RWPE1 (cell line): ENCODE results near the gene PUDP.

Source experiments
- CTCF ChIA-PET: fragments of 350-600 bp; sonication (Branson Sonifier 250); formaldehyde crosslinking; extraction: SDS; loops from one replicate; lab custom pipeline; 2021; lab: Yijun Ruan, JAX
- POLR2A ChIA-PET: fragments of 400-600 bp; formaldehyde crosslinking; extraction: SDS; loops from one replicate; lab custom pipeline; 2020; ENCODE audit warnings: antibody characterized with exemption; ENCODE audit not compliant: low non-redundant PET; lab: Yijun Ruan, JAX
- DNase-seq: peaks from one replicate; pipeline ENCODE4 v3.0.0; 2012; ENCODE audit warnings: low spot score
- H3K27ac ChIP-seq: fragments of 450-650 bp; 2 replicates; pipeline ENCODE4 v1.5.1; 2017
- TF ChIP-seq, protein P1 (sequence below): fragments of 450-650 bp; conservative IDR thresholded peaks from 2 replicates; pipeline ENCODE4 v1.5.1; 2017; ENCODE audit warnings: low read depth, mild to moderate bottlenecking

The PUDP gene

DNA sequence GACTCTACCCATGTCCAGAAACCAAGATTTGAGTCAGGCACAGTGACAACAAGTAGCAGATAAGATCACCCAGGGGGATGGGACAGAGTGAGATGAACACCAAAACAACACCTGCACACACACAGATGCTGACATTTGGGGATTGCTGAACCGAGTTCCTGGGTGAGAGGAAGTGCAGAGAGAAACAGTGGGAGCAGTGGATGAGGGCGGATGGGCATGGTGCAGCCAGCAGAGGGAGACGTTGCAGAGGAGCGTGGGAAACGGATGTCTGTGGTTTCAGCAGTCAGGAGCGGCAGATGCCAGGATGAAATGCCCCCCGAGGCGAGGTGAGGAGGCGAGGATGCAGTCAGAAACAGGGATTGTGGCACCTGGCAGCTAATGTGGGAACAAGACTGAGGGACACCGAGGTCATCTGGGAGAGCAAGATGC is 79.0 kb downstream of the PUDP start:
- TF ChIP-seq, protein P1, sequence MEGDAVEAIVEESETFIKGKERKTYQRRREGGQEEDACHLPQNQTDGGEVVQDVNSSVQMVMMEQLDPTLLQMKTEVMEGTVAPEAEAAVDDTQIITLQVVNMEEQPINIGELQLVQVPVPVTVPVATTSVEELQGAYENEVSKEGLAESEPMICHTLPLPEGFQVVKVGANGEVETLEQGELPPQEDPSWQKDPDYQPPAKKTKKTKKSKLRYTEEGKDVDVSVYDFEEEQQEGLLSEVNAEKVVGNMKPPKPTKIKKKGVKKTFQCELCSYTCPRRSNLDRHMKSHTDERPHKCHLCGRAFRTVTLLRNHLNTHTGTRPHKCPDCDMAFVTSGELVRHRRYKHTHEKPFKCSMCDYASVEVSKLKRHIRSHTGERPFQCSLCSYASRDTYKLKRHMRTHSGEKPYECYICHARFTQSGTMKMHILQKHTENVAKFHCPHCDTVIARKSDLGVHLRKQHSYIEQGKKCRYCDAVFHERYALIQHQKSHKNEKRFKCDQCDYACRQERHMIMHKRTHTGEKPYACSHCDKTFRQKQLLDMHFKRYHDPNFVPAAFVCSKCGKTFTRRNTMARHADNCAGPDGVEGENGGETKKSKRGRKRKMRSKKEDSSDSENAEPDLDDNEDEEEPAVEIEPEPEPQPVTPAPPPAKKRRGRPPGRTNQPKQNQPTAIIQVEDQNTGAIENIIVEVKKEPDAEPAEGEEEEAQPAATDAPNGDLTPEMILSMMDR, result no peak
- ChIA-PET CTCF (no interaction called here), POLR2A (no interaction called here)
- H3K27ac ChIP-seq, result no peak overlapping the region
- no peak for DNase-seq

DNA sequence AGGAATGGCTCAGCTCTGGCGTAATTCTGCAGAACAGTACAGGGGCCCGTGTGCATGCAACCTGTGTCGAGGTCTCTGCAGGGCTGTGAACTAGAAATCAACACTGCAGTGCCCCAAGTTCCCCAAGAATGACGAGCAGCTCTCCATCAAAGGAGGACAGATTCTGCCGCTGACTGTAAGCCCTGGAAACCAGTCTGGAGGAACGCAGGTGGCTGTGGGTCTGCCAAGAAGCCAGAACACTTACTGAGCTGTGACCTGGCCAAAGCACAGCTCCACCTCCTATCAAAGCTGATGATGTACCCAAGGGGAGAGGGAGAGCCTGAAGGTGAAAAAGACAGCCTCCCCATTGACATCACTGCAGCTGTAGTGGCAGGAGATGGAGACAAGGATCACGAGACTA is 80.7 kb downstream of the PUDP start:
- H3K27ac ChIP-seq, result no peak overlapping the region
- DNase-seq, result no peak
- ChIA-PET CTCF (no interaction called here), POLR2A (no interaction called here)
- TF ChIP-seq, protein P1, result no peak

DNA sequence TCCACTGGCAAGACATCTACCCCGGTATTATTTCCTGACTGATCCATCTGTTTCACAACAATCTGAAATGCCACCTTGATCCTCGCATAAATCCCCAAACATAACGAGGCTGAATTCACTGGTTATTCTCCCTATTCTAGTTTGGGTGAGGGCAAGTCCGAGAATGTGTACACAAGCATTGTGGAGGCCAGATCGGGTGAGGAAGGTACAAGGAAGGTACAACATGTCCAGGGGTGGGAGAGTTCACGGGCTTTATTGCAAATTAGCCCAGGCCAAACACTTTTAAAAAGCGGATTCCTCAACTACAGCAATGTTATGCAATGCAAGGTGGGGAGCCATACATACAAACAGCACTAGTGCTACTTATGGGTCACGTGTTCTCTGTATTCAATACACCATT is 82.5 kb downstream of the PUDP start:
- no peak overlapping the region for H3K27ac ChIP-seq
- DNase-seq, result no peak
- ChIA-PET POLR2A (no interaction called here), CTCF (no interaction called here)
- TF ChIP-seq, protein P1, result no peak

DNA sequence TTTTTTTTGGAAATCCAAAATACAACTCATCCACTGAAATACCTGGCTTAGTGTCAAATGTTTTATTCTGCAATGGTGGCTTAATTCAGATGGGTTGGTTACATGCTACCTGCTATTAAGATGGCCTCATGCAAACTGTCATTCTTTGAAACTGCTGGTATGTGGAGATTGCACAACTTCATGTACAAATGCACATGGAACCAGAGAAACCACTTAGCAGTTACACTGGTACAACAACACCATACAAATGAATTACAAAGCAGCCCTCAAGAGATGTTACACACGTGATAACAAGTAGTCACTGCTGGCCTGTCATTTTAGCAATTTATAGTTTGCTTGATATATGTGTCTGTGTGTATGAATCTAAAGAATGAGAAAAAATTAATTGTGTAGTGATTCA is 85.0 kb downstream of the PUDP start:
- DNase-seq, result no peak
- no peak overlapping the region for H3K27ac ChIP-seq
- ChIA-PET POLR2A (no interaction called here), CTCF (interaction anchor here (0.6 kb wide), 1 partner anchor 99 kb away, joined by 5 read pairs; no protein-coding TSS in a partner anchor)
- TF ChIP-seq, protein P1, result no peak

DNA sequence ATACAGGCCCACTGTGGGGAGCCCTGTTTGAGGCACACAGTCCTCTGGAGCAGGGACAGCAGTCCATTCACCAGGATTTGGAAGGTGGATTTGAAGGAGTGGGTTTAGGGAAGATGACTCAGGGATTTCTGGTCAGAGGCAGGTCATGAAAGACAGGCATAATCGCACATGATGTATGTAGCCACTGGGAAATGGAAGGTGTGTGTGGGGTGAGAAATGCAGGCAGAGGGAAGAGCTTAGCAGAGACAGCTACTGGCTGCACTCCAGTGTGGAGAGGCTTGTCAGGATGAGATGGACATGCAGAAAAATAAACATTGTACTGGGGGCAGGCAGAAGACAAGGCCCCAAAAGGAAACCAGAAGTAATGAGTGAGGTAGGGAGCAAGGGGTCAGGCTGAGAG is 85.7 kb downstream of the PUDP start:
- H3K27ac ChIP-seq, result no peak overlapping the region
- no peak for DNase-seq
- TF ChIP-seq, protein P1, result no peak
- POLR2A ChIA-PET, result no interaction called here
- CTCF ChIA-PET, result no interaction called here

DNA sequence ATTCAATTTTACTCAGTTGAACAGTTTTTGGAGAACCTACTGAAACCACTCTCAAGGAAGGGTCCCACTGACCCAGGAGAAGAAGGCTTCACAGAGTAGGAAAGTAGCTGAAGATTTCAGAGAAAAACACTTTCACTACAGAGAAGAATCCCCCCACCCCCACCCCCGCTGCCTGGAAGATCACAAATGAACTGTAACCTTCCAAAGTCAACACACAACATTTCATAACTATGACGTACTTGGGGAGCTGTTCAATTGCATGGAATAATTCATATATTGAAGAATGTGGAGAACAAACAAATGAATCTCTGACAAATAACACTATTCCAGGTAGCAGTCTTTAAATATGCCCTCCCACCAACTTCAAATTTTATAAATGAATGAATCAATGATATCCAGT is 86.5 kb downstream of the PUDP start:
- no peak overlapping the region for H3K27ac ChIP-seq
- TF ChIP-seq, protein P1, result no peak
- CTCF ChIA-PET, result no interaction called here
- DNase-seq, result no peak
- POLR2A ChIA-PET, result no interaction called here
